ENCODE data around the gene RGL4.
"Not testable (repeated sequence)": the region's sequence is repeated elsewhere in the genome, so short reads cannot be mapped to it uniquely, and the experiment has no call there.

Gene RGL4

GRCh38 chr22:23690713-23691112, at the start of gene RGL4:
TSS of gene RGL4 (plus strand) at chr22:23691013. CDS start at chr22:23692031, 1,018 bp downstream.
- DNase-seq: no peak

- DNase-seq: not testable (repeated sequence)
These were observed 44.3 kb upstream of the RGL4 start for GRCh38 chr22:23646526-23646925.

GRCh38 chr22:23649071-23649501, 41.7 kb upstream of the RGL4 start:
- no peak for DNase-seq

GRCh38 chr22:23651676-23652075, 39.1 kb upstream of the RGL4 start:
- DNase-seq: no peak

GRCh38 chr22:23652286-23652685, 38.5 kb upstream of the RGL4 start:
- no peak for DNase-seq

- DNase-seq: no peak
These were observed 38.1 kb upstream of the RGL4 start for GRCh38 chr22:23652711-23653110.

GRCh38 chr22:23655891-23656475, 34.8 kb upstream of the RGL4 start:
- no peak for DNase-seq

- no peak for DNase-seq
These were observed 33.1 kb upstream of the RGL4 start for GRCh38 chr22:23657727-23658126.

GRCh38 chr22:23660381-23660780, 30.4 kb upstream of the RGL4 start:
- not testable (repeated sequence) for DNase-seq

GRCh38 chr22:23670378-23671295, 20.2 kb upstream of the RGL4 start:
- DNase-seq: no peak

- DNase-seq: not testable (repeated sequence)
These were observed 19.4 kb upstream of the RGL4 start for GRCh38 chr22:23671387-23671786.

GRCh38 chr22:23672307-23673049, 18.3 kb upstream of the RGL4 start:
- DNase-seq: not testable (repeated sequence)

- DNase-seq: no peak
These were observed 17.7 kb upstream of the RGL4 start for GRCh38 chr22:23673050-23673620.

- DNase-seq: no peak
These were observed 16.8 kb upstream of the RGL4 start for GRCh38 chr22:23673826-23674690.

GRCh38 chr22:23674886-23675501, 15.8 kb upstream of the RGL4 start:
- DNase-seq: not testable (repeated sequence)

- DNase-seq: no peak
These were observed 15.1 kb upstream of the RGL4 start for GRCh38 chr22:23675502-23676415.

GRCh38 chr22:23676841-23677700, 13.7 kb upstream of the RGL4 start:
- not testable (repeated sequence) for DNase-seq

GRCh38 chr22:23677701-23677995, 13.2 kb upstream of the RGL4 start:
- DNase-seq: no peak

GRCh38 chr22:23678133-23678532, 12.7 kb upstream of the RGL4 start:
- DNase-seq: no peak

Data from Kasumi-1 (cell line).